IMR-90 (cell line): ENCODE data around the gene ALKBH2. TPM values are rescaled to one million over a fixed set of nuclear protein-coding genes. Genes with fewer than 3 reads are reported as not detected.

ENCODE experiments used
- ATAC-seq: fragments of 200-7000 bp; cut with Tn5 transposase; 2 replicates; pipeline ENCODE4 v1.9.1; 2020; ENCODE audit warnings: low read depth, mild to moderate bottlenecking, moderate library complexity
- BruUV-seq: library from RNA; stranded (reverse); fragments of 400-500 nt; replicated peaks from 2 replicates; lab custom pipeline; 2021; lab: Mats Ljungman, UMichigan
- CTCF ChIA-PET: fragments of 300-600 bp; formaldehyde crosslinking; extraction: SDS; loops from one replicate; lab custom pipeline; 2021; ENCODE audit warnings: antibody characterized with exemption; lab: Yijun Ruan, JAX
- POLR2A ChIA-PET: fragments of 300-600 bp; sonication (Branson Sonifier 250); formaldehyde crosslinking; loops from one replicate; lab custom pipeline; 2022; ENCODE audit warnings: antibody characterized with exemption; ENCODE audit not compliant: unreplicated experiment; lab: Charles Lee
- DNase-seq: peaks from one replicate; pipeline ENCODE4 v3.0.0; 2013
- H2AFZ ChIP-seq: replicated peaks from 2 replicates; pipeline ENCODE3; 2013; ENCODE audit warnings: low read length, mild to moderate bottlenecking; ENCODE audit not compliant: poor library complexity
- H2AK5ac ChIP-seq: 2 replicates; pipeline ENCODE4 v1.6.1; 2013; ENCODE audit warnings: low read depth, low read length, inconsistent platforms
- H2AK9ac ChIP-seq: replicated peaks from 2 replicates; pipeline ENCODE3; 2013; ENCODE audit warnings: mild to moderate bottlenecking, low read depth, low read length, moderate library complexity; ENCODE audit not compliant: poor library complexity
- H2BK120ac ChIP-seq: 2 replicates; pipeline ENCODE4 v1.6.1; 2013; ENCODE audit warnings: low read depth, low read length, inconsistent platforms
- H2BK15ac ChIP-seq: 3 replicates; pipeline ENCODE4 v1.6.1; 2013; ENCODE audit warnings: low read depth, low read length, inconsistent platforms
- H2BK20ac ChIP-seq: 2 replicates; pipeline ENCODE4 v1.6.1; 2013; ENCODE audit warnings: low read depth, mild to moderate bottlenecking, inconsistent platforms, low read length, moderate library complexity
- H2BK5ac ChIP-seq: 2 replicates; pipeline ENCODE4 v1.6.1; 2013; ENCODE audit warnings: mild to moderate bottlenecking, low read depth, low read length, inconsistent platforms; ENCODE audit not compliant: poor library complexity, severe bottlenecking
- H3K14ac ChIP-seq: replicated peaks from 2 replicates; pipeline ENCODE4 v1.6.1; 2013; ENCODE audit warnings: low read depth, low read length, inconsistent platforms
- H3K18ac ChIP-seq: 2 replicates; pipeline ENCODE4 v1.6.1; 2013; ENCODE audit warnings: low read depth, low read length, control low read depth
- H3K23ac ChIP-seq: 2 replicates; pipeline ENCODE4 v1.6.1; 2013; ENCODE audit warnings: low read depth, low read length, inconsistent platforms
- H3K27ac ChIP-seq: 2 replicates; pipeline ENCODE4 v1.5.1; 2013; ENCODE audit warnings: mild to moderate bottlenecking, control low read depth, low read length; ENCODE audit not compliant: insufficient read depth
- H3K27me3 ChIP-seq: 2 replicates; pipeline ENCODE4 v1.6.1; 2013; ENCODE audit warnings: low read length; ENCODE audit not compliant: control insufficient read depth, insufficient read depth
- H3K36me3 ChIP-seq: 2 replicates; pipeline ENCODE4 v1.6.1; 2013; ENCODE audit warnings: low read length, mixed read lengths; ENCODE audit not compliant: control insufficient read depth, insufficient read depth
- H3K4ac ChIP-seq: 2 replicates; pipeline ENCODE4 v1.6.1; 2013; ENCODE audit warnings: low read depth, low read length, inconsistent platforms
- H3K4me1 ChIP-seq: 2 replicates; pipeline ENCODE4 v1.6.1; 2013; ENCODE audit warnings: low read length, mixed read lengths; ENCODE audit not compliant: control insufficient read depth, insufficient read depth
- H3K4me2 ChIP-seq: 2 replicates; pipeline ENCODE4 v1.6.1; 2013; ENCODE audit warnings: low read depth, mild to moderate bottlenecking, control low read depth, low read length, moderate library complexity
- H3K4me3 ChIP-seq: 2 replicates; pipeline ENCODE4 v1.5.1; 2013; ENCODE audit warnings: low read depth, mild to moderate bottlenecking, control low read depth, low read length, moderate library complexity; ENCODE audit not compliant: insufficient read depth
- H3K56ac ChIP-seq: 2 replicates; pipeline ENCODE4 v1.6.1; 2013; ENCODE audit warnings: low read length, inconsistent platforms; ENCODE audit not compliant: insufficient read depth; ENCODE audit errors: extremely low read depth
- H3K79me1 ChIP-seq, 2 experiments: 2 replicates each; pipeline ENCODE4 v1.6.1; 2013; ENCODE audit warnings: low read length in 2 of 2, inconsistent platforms in 1 of 2, low read depth in 1 of 2
- H3K9ac ChIP-seq: 2 replicates; pipeline ENCODE4 v1.6.1; 2013; ENCODE audit warnings: low read depth, low read length, control low read depth
- H3K9me1 ChIP-seq: 2 replicates; pipeline ENCODE4 v1.6.1; 2013; ENCODE audit warnings: low read length, inconsistent platforms; ENCODE audit not compliant: insufficient read depth
- H3K9me3 ChIP-seq: 2 replicates; pipeline ENCODE4 v1.6.1; 2013; ENCODE audit warnings: low read length; ENCODE audit not compliant: control insufficient read depth, insufficient read depth
- H4K20me1 ChIP-seq: 2 replicates; pipeline ENCODE4 v1.6.1; 2013; ENCODE audit warnings: low read length, inconsistent platforms; ENCODE audit not compliant: insufficient read depth
- H4K5ac ChIP-seq: 2 replicates; pipeline ENCODE4 v1.6.1; 2013; ENCODE audit warnings: mild to moderate bottlenecking, low read depth, low read length, control low read depth
- H4K8ac ChIP-seq, 2 experiments: 2 replicates each; pipeline ENCODE4 v1.6.1; 2013; ENCODE audit warnings: low read depth in 2 of 2, low read length in 2 of 2, control low read depth in 1 of 2, inconsistent platforms in 1 of 2
- H4K91ac ChIP-seq: 2 replicates; pipeline ENCODE4 v1.6.1; 2013; ENCODE audit warnings: low read depth, low read length, inconsistent platforms; ENCODE audit not compliant: insufficient read depth
- CEBPB ChIP-seq: IDR thresholded peaks from 2 replicates; pipeline ENCODE4 v1.6.1; 2012; ENCODE audit warnings: low read depth, low read length, improper control_type of control experiment
- CHD1 ChIP-seq: IDR thresholded peaks from 2 replicates; pipeline ENCODE4 v1.6.1; 2012; ENCODE audit warnings: low read depth, low read length, improper control_type of control experiment
- FOS ChIP-seq: fragments of 150-350 bp; IDR thresholded peaks from 2 replicates; pipeline ENCODE4 v1.6.1; 2016; ENCODE audit warnings: low read depth, low read length
- MAFK ChIP-seq: IDR thresholded peaks from 2 replicates; pipeline ENCODE4 v1.6.1; 2012; ENCODE audit warnings: low read depth, low read length, improper control_type of control experiment
- MAZ ChIP-seq: IDR thresholded peaks from 2 replicates; pipeline ENCODE4 v1.6.1; 2012; ENCODE audit warnings: low read depth, mild to moderate bottlenecking, low read length, improper control_type of control experiment, moderate library complexity, borderline replicate concordance
- MXI1 ChIP-seq: IDR thresholded peaks from 2 replicates; pipeline ENCODE4 v1.6.1; 2012; ENCODE audit warnings: low read depth, mild to moderate bottlenecking, low read length, moderate library complexity, borderline replicate concordance
- NFE2L2 ChIP-seq: fragments of 150-350 bp; IDR thresholded peaks from 2 replicates; pipeline ENCODE4 v1.6.1; 2016; ENCODE audit warnings: low read depth, mild to moderate bottlenecking, low read length
- POLR2A ChIP-seq: IDR thresholded peaks from 2 replicates; pipeline ENCODE4 v1.6.1; 2012; ENCODE audit warnings: mild to moderate bottlenecking, low read depth, low read length
- RAD21 ChIP-seq: IDR thresholded peaks from 2 replicates; pipeline ENCODE4 v1.6.1; 2012; ENCODE audit warnings: low read length, improper control_type of control experiment
- RCOR1 ChIP-seq: IDR thresholded peaks from 2 replicates; pipeline ENCODE4 v1.6.1; 2012; ENCODE audit warnings: mild to moderate bottlenecking, low read length, improper control_type of control experiment; ENCODE audit not compliant: insufficient replicate concordance
- RFX5 ChIP-seq: IDR thresholded peaks from 2 replicates; pipeline ENCODE4 v1.8.0; 2012; ENCODE audit warnings: low read depth, mild to moderate bottlenecking, low read length, moderate library complexity
- SMC3 ChIP-seq: fragments of 150-350 bp; IDR thresholded peaks from 2 replicates; pipeline ENCODE4 v1.6.1; 2016; ENCODE audit warnings: low read depth, mild to moderate bottlenecking, antibody characterized with exemption, low read length, moderate library complexity
- WGBS, 2 experiments: methylation state at CpG; one replicate each; pipeline versions ENCODE4 v1.1.5 to v1.1.7; 2013; ENCODE audit warnings: missing lambda C conversion rate in 2 of 2; ENCODE audit not compliant: insufficient read length in 1 of 2; ENCODE audit errors: extremely low coverage in 2 of 2; 5-methylcytosine and 5-hydroxymethylcytosine counted together
- dilution Hi-C: fragments of 300-500 bp; cut with HindIII; formaldehyde crosslinking; loops from one replicate; pipeline ENCODE4 v1.14.3; 2018; ENCODE audit warnings: low sequenced_read_pairs; ENCODE audit not compliant: unreplicated experiment
- in situ Hi-C: fragments of 300-500 bp; cut with MboI; formaldehyde crosslinking; loops from 3 replicates; pipeline ENCODE4 v1.14.3; 2019; ENCODE audit warnings: low sequenced_read_pairs, inconsistent platforms, mixed read lengths
- intact Hi-C: fragments of 100-400 bp; cut with micrococcal nuclease; formaldehyde crosslinking; loops from 2 replicates; pipeline ENCODE4 v1.10.0; 2022
- polyA plus RNA-seq, 3 experiments: library from polyadenylated mRNA; depleted of rRNA; stranded (reverse); fragments of >200 nt; gene quantifications; 2 replicates each; pipeline ENCODE4 v1.2.3, GENCODE V29; 2012; ENCODE audit warnings: low replicate concordance in 1 of 3
- total RNA-seq: library from RNA; depleted of rRNA; stranded (reverse); fragments of >200 nt; gene quantifications from 2 replicates; pipeline ENCODE4 v1.2.3, GENCODE V29; 2012
- TF ChIP-seq, protein P1 (sequence below): fragments of 150-350 bp; IDR thresholded peaks from 2 replicates; pipeline ENCODE4 v1.6.1; 2016; ENCODE audit warnings: low read depth, mild to moderate bottlenecking, low read length, moderate library complexity, borderline replicate concordance
- TF ChIP-seq, protein P2 (sequence below): conservative IDR thresholded peaks from 2 replicates; pipeline ENCODE4 v1.5.1; 2012; ENCODE audit warnings: mild to moderate bottlenecking, low read depth, low read length, improper control_type of control experiment

Gene ALKBH2
- total and polyA plus RNA-seq, 2 of the 4 experiments (the other 2 are of a cell fraction) = 14.9 to 17.8 TPM

DNA sequence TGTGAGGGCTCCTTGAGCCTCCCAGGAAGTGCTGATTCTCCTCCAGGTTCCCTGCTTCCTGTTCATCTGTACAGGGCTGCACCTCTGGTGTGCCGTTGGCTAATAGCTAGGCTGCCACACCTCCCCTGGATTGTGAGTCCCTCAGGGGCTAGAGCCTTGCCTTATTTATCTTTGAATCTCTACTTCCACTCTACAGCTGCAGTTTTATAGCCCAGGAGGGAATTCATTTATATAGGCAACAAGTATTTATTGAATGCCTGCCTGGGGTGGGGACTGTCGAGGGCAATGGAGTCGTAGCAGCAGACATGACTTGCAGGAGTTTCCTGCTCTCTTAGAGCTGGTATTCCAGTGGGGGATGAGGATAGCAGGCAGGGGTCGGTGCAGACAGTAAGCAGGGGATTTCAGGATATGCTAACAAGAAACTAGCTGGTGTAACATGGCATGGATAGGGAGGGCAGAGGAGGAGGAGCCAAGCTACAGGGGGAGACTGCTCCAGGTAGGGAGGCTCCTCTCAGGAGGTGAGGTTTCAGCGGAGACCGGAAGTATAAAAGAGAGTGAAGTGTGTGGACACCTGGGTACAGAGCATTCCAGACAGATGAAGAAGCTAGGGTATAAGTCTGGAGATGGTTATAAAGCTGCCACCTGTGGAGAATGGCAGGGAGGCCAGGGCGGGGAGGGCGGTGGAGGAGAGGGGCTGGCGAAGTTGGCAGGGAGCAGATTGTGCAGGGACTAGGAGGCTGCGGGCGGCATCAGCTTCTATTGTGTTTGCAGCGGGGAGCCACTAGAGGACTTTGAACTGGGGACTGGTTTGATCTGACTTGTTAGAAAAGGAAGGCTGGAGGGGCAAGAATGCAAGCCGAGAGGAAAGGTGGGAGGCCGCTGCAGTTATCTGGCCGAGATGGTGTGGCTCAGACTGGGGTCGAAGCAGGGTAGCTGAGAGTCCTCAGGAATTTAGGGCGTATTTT lies 23.7 kb downstream of the ALKBH2 start:
- CTCF ChIA-PET = no interaction called here
- no TSS peak for BruUV-seq

More for the DNA sequence above, 23.7 kb downstream of the ALKBH2 start:
- Histone ChIP-seq H3K9ac (no peak overlapping the region), H3K79me1 (no peaks in the 10 kb centered on the region), H3K27ac (no peak overlapping the region), H2AK5ac (no peak overlapping the region), H3K27me3 (no peaks in the 10 kb centered on the region), H4K20me1 (no peaks in the 10 kb centered on the region), H2AK9ac (no peak overlapping the region), H3K18ac (no peak overlapping the region), H3K9me3 (no peaks in the 10 kb centered on the region), H3K56ac (no peak overlapping the region), H3K36me3 (peaks cover 29% of the 10 kb centered on the region), H3K4me2 (no peak overlapping the region), H3K14ac (no peak overlapping the region), H2BK20ac (no peak overlapping the region), H4K8ac (no peak overlapping the region), H2BK120ac (no peak overlapping the region), H3K23ac (no peak overlapping the region), H4K5ac (no peak overlapping the region), H3K4me1 (no peaks in the 10 kb centered on the region), H2BK15ac (no peak overlapping the region), H3K4ac (no peak overlapping the region), H2BK5ac (no peak overlapping the region), H4K91ac (no peak overlapping the region), H3K9me1 (no peaks in the 10 kb centered on the region), H3K4me3 (no peak overlapping the region), H2AFZ (no peak overlapping the region)
- ATAC-seq (no peak), DNase-seq (no peak)
- no peak for TF ChIP-seq RCOR1
- no peak for TF ChIP-seq MAFK
- no peak for TF ChIP-seq SMC3
- no peak for TF ChIP-seq POLR2A
- TF ChIP-seq, protein P1, sequence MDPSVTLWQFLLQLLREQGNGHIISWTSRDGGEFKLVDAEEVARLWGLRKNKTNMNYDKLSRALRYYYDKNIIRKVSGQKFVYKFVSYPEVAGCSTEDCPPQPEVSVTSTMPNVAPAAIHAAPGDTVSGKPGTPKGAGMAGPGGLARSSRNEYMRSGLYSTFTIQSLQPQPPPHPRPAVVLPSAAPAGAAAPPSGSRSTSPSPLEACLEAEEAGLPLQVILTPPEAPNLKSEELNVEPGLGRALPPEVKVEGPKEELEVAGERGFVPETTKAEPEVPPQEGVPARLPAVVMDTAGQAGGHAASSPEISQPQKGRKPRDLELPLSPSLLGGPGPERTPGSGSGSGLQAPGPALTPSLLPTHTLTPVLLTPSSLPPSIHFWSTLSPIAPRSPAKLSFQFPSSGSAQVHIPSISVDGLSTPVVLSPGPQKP = no peak
- TF ChIP-seq MAZ = no peak
- no peak for TF ChIP-seq MXI1
- no peak for TF ChIP-seq CEBPB
- no peak for TF ChIP-seq NFE2L2
- TF ChIP-seq RAD21 = no peak
- TF ChIP-seq FOS = no peak
- TF ChIP-seq RFX5 = no peak
- no peak for TF ChIP-seq CHD1
- TF ChIP-seq, protein P2, sequence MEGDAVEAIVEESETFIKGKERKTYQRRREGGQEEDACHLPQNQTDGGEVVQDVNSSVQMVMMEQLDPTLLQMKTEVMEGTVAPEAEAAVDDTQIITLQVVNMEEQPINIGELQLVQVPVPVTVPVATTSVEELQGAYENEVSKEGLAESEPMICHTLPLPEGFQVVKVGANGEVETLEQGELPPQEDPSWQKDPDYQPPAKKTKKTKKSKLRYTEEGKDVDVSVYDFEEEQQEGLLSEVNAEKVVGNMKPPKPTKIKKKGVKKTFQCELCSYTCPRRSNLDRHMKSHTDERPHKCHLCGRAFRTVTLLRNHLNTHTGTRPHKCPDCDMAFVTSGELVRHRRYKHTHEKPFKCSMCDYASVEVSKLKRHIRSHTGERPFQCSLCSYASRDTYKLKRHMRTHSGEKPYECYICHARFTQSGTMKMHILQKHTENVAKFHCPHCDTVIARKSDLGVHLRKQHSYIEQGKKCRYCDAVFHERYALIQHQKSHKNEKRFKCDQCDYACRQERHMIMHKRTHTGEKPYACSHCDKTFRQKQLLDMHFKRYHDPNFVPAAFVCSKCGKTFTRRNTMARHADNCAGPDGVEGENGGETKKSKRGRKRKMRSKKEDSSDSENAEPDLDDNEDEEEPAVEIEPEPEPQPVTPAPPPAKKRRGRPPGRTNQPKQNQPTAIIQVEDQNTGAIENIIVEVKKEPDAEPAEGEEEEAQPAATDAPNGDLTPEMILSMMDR = no peak
- dilution Hi-C loops = no loop called here
- POLR2A ChIA-PET = no interaction called here
- intact Hi-C loops = no loop called here
- WGBS, 2 experiments = 75% methylated on average over 13 of the region's 17 CpGs; no CpG with 5 or more reads in 1 of the 2 experiments
- in situ Hi-C loops = no loop called here
